PC-9 (cell line): Measurements from ENCODE around the gene COMMD10. TPM values are rescaled to one million over a fixed set of nuclear protein-coding genes. Genes with fewer than 3 reads are reported as not detected.

ENCODE experiments used
- BruUV-seq: library from RNA; stranded (reverse); fragments of 400-500 nt; replicated peaks from 2 replicates; lab custom pipeline; 2021; lab: Mats Ljungman, UMichigan
- CTCF ChIA-PET: fragments of 300-600 bp; sonication (Branson Sonifier 250); formaldehyde crosslinking; loops from one replicate; lab custom pipeline; 2022; ENCODE audit warnings: antibody characterized with exemption; lab: Charles Lee
- POLR2A ChIA-PET: fragments of 300-600 bp; sonication (Branson Sonifier 250); formaldehyde crosslinking; loops from one replicate; lab custom pipeline; 2022; ENCODE audit warnings: antibody characterized with exemption; ENCODE audit not compliant: unreplicated experiment; lab: Charles Lee
- DNase-seq, 2 experiments: peaks; one replicate each; pipeline versions ENCODE4 v3.0.0 to v3.0.0-alpha.2; 2015 to 2022; ENCODE audit warnings: mixed read lengths in 1 of 2
- H2AFZ ChIP-seq: fragments of 200-600 bp; sonication (generic); 2 replicates; pipeline ENCODE4 v1.8.1; 2017; ENCODE audit warnings: antibody characterized with exemption
- H3F3A ChIP-seq: fragments of 200-600 bp; sonication (generic); 2 replicates; pipeline ENCODE4 v1.8.1; 2017; ENCODE audit warnings: antibody characterized with exemption, mild to moderate bottlenecking, low read depth; ENCODE audit not compliant: insufficient read depth
- H3K27ac ChIP-seq: fragments of 200-600 bp; sonication (generic); 2 replicates; pipeline ENCODE4 v1.6.1; 2016; ENCODE audit warnings: mixed run types
- H3K27me3 ChIP-seq: fragments of 200-600 bp; sonication (generic); 2 replicates; pipeline ENCODE4 v1.6.1; 2016; ENCODE audit warnings: low read depth, mixed run types; ENCODE audit not compliant: insufficient read depth
- H3K36me3 ChIP-seq: fragments of 200-600 bp; sonication (generic); 2 replicates; pipeline ENCODE4 v1.6.1; 2016; ENCODE audit warnings: low read depth, mixed run types
- H3K4me1 ChIP-seq: fragments of 200-600 bp; sonication (generic); replicated peaks from 2 replicates; pipeline ENCODE4 v1.6.1; 2016; ENCODE audit warnings: mixed run types; ENCODE audit not compliant: insufficient read depth
- H3K4me2 ChIP-seq: fragments of 200-600 bp; sonication (generic); 2 replicates; pipeline ENCODE4 v1.6.1; 2017; ENCODE audit warnings: mixed run types
- H3K4me3 ChIP-seq: fragments of 200-600 bp; sonication (generic); 2 replicates; pipeline ENCODE4 v1.6.1; 2016; ENCODE audit warnings: mixed run types
- H3K79me2 ChIP-seq: fragments of 200-600 bp; sonication (generic); 2 replicates; pipeline ENCODE4 v1.6.1; 2017; ENCODE audit warnings: low read depth, mixed run types
- H3K9me2 ChIP-seq: fragments of 200-600 bp; sonication (generic); 2 replicates; pipeline ENCODE4 v1.8.1; 2017; ENCODE audit warnings: mild to moderate bottlenecking; ENCODE audit not compliant: insufficient read depth
- H3K9me3 ChIP-seq: fragments of 200-600 bp; sonication (generic); 2 replicates; pipeline ENCODE4 v1.8.1; 2016; ENCODE audit warnings: low read depth; ENCODE audit not compliant: insufficient read depth
- H4K20me1 ChIP-seq: fragments of 200-600 bp; sonication (generic); 2 replicates; pipeline ENCODE4 v1.8.1; 2017; ENCODE audit not compliant: insufficient read depth
- EZH2 ChIP-seq: fragments of 200-600 bp; sonication (generic); IDR thresholded peaks from 2 replicates; pipeline ENCODE4 v1.8.0; 2017; ENCODE audit warnings: antibody characterized with exemption, low read depth
- intact Hi-C: fragments of 100-400 bp; cut with micrococcal nuclease; formaldehyde crosslinking; loops from one replicate; pipeline ENCODE4 v1.10.0; 2022; ENCODE audit not compliant: unreplicated experiment
- total RNA-seq: library from RNA; stranded (reverse); gene quantifications from 2 replicates; pipeline ENCODE4 v1.2.3, GENCODE V29; 2021
- TF ChIP-seq, protein P1 (sequence below): fragments of 200-600 bp; sonication (generic); conservative IDR thresholded peaks from 2 replicates; pipeline ENCODE4 v1.6.1; 2017; ENCODE audit warnings: mixed run types, antibody characterized with exemption, mild to moderate bottlenecking, moderate library complexity

The COMMD10 gene
- total RNA-seq, 1 experiment from 2014 or later = 17.9 TPM

DNA sequence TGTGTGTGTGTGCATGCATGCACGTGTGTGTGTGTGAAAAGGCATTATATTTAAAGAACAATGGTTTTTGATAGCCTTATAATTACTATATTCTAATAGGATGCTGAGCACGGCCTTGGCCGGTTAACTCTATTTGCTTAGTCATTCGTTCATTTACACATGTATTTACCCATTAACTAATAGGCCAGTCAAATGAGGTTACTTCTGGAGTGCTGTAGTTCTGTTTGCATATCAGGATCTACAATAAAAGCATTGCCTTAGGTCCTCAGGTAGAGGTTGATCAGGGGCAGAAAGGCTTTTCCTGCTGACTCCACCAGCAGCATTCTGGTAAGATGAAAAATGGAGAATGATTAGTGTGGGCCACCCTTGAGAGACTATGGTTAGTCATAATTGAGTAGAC lies 219.0 kb downstream of the COMMD10 start:
- H3K4me1 ChIP-seq = no peaks in the 10 kb centered on the region
- no peak overlapping the region for H3K4me2 ChIP-seq
- intact Hi-C loops = no loop called here
- no peaks in the 10 kb centered on the region for H3F3A ChIP-seq
- no peak overlapping the region for H3K27ac ChIP-seq
- BruUV-seq = no TSS peak
- H3K9me2 ChIP-seq = no peaks in the 10 kb centered on the region
- H3K79me2 ChIP-seq = no peaks in the 10 kb centered on the region
- CTCF ChIA-PET = no interaction called here
- no peaks in the 10 kb centered on the region; the same call in 1 of the 2 replicates for H3K9me3 ChIP-seq
- H2AFZ ChIP-seq = no peak overlapping the region
- DNase-seq = no peak
- no peak overlapping the region for H3K4me3 ChIP-seq
- TF ChIP-seq EZH2 = no peak
- TF ChIP-seq, protein P1, sequence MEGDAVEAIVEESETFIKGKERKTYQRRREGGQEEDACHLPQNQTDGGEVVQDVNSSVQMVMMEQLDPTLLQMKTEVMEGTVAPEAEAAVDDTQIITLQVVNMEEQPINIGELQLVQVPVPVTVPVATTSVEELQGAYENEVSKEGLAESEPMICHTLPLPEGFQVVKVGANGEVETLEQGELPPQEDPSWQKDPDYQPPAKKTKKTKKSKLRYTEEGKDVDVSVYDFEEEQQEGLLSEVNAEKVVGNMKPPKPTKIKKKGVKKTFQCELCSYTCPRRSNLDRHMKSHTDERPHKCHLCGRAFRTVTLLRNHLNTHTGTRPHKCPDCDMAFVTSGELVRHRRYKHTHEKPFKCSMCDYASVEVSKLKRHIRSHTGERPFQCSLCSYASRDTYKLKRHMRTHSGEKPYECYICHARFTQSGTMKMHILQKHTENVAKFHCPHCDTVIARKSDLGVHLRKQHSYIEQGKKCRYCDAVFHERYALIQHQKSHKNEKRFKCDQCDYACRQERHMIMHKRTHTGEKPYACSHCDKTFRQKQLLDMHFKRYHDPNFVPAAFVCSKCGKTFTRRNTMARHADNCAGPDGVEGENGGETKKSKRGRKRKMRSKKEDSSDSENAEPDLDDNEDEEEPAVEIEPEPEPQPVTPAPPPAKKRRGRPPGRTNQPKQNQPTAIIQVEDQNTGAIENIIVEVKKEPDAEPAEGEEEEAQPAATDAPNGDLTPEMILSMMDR = no peak
- H4K20me1 ChIP-seq = no peaks in the 10 kb centered on the region
- POLR2A ChIA-PET = no interaction called here
- no peaks in the 10 kb centered on the region for H3K27me3 ChIP-seq
- no peaks in the 10 kb centered on the region for H3K36me3 ChIP-seq

DNA sequence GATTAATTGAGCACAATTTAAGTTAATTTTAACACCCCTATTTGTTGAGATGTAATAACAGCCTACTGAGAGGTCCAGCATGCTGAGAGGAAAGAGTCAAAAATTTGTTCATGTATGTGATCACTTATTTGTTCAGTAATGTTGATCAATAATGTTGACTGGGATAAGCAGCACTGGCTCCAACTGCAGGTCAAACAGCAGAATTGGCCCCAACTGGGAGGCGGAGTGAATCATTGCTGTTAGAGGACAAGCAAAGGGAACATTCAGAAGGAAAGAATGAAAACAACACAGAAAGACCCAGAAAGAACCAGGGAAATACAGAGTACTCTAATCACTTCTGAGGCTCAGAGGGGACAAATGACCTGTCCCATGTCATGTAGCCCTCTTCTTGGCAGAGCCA lies 221.1 kb downstream of the COMMD10 start:
- DNase-seq = no peak
- ChIA-PET CTCF (no interaction called here), POLR2A (no interaction called here)
- Histone ChIP-seq H3K36me3 (no peaks in the 10 kb centered on the region), H3K4me3 (no peak overlapping the region), H3K9me2 (no peaks in the 10 kb centered on the region), H3K79me2 (no peaks in the 10 kb centered on the region), H3K9me3 (no peaks in the 10 kb centered on the region; the same call in 1 of the 2 replicates), H3K4me1 (no peaks in the 10 kb centered on the region), H3K27ac (no peak overlapping the region), H3K4me2 (no peak overlapping the region), H3K27me3 (no peaks in the 10 kb centered on the region), H4K20me1 (no peaks in the 10 kb centered on the region), H2AFZ (no peak overlapping the region), H3F3A (no peaks in the 10 kb centered on the region)
- intact Hi-C loops = no loop called here
- TF ChIP-seq, protein P1 = no peak
- TF ChIP-seq EZH2 = no peak
- no TSS peak for BruUV-seq

DNA sequence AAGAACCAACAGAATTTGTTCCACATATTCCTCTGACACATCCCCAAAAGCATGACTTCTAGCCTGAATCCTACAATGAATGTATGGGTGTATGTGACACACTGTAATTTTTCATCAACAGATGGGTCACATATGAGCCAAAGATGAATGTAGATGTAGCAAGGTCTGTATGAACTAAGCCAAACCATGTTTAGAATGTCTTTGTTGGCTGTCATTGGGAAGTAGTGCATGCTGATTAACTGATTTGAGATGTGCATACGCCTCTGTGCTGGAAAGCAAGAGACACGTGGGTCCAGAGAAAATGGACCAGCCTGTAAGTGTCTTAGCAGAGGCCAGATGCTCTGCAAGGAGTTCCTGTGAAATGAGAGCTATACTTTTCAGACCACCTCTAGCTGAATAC lies 222.0 kb downstream of the COMMD10 start:
- H3K4me2 ChIP-seq = no peak overlapping the region
- H3K36me3 ChIP-seq = no peaks in the 10 kb centered on the region
- H3K9me2 ChIP-seq = no peaks in the 10 kb centered on the region
- no peak overlapping the region for H3K4me3 ChIP-seq
- no peaks in the 10 kb centered on the region; the same call in 1 of the 2 replicates for H3K9me3 ChIP-seq
- CTCF ChIA-PET = no interaction called here
- no peak overlapping the region for H2AFZ ChIP-seq
- no peaks in the 10 kb centered on the region for H3F3A ChIP-seq
- TF ChIP-seq, protein P1 = no peak
- no peak for TF ChIP-seq EZH2
- no peaks in the 10 kb centered on the region for H4K20me1 ChIP-seq
- H3K79me2 ChIP-seq = no peaks in the 10 kb centered on the region
- POLR2A ChIA-PET = no interaction called here
- DNase-seq = no peak
- no peak overlapping the region for H3K27ac ChIP-seq
- intact Hi-C loops = no loop called here
- H3K27me3 ChIP-seq = no peaks in the 10 kb centered on the region
- H3K4me1 ChIP-seq = no peaks in the 10 kb centered on the region
- BruUV-seq = no TSS peak
